H9 (cell line): ENCODE measurements around the gene SF1. TPM values are rescaled to one million over a fixed set of nuclear protein-coding genes. Genes with fewer than 3 reads are reported as not detected.

Experiments used
- DNase-seq: peaks from one replicate; pipeline ENCODE4 v3.0.0-alpha.2; 2017
- H2AFZ ChIP-seq: one replicate; pipeline ENCODE4 v1.6.1; 2013; ENCODE audit warnings: mild to moderate bottlenecking, low read length, control low read depth, moderate library complexity
- H2AK5ac ChIP-seq: 2 replicates; pipeline ENCODE4 v1.6.1; 2013; ENCODE audit warnings: low read length, control low read depth, mixed read lengths; ENCODE audit not compliant: insufficient read length
- H2BK120ac ChIP-seq: one replicate; pipeline ENCODE4 v1.6.1; 2013; ENCODE audit warnings: low read depth, mild to moderate bottlenecking, low read length, control low read depth, inconsistent platforms; ENCODE audit not compliant: poor library complexity, severe bottlenecking
- H2BK12ac ChIP-seq: 2 replicates; pipeline ENCODE4 v1.6.1; 2013; ENCODE audit warnings: low read length, control low read depth, mixed read lengths, low read depth; ENCODE audit not compliant: insufficient read length
- H2BK15ac ChIP-seq: 2 replicates; pipeline ENCODE4 v1.6.1; 2013; ENCODE audit warnings: low read depth, low read length, control low read depth
- H2BK20ac ChIP-seq: one replicate; pipeline ENCODE4 v1.6.1; 2013; ENCODE audit warnings: low read depth, mild to moderate bottlenecking, low read length, control low read depth, inconsistent platforms; ENCODE audit not compliant: poor library complexity, severe bottlenecking
- H2BK5ac ChIP-seq: 2 replicates; pipeline ENCODE4 v1.6.1; 2013; ENCODE audit warnings: low read length, control low read depth, mixed read lengths; ENCODE audit not compliant: insufficient read length
- H3K14ac ChIP-seq: 2 replicates; pipeline ENCODE4 v1.6.1; 2013; ENCODE audit warnings: low read length, control low read depth; ENCODE audit not compliant: insufficient read depth
- H3K18ac ChIP-seq: 2 replicates; pipeline ENCODE4 v1.6.1; 2013; ENCODE audit warnings: low read depth, mild to moderate bottlenecking, mixed read lengths, low read length, control low read depth; ENCODE audit not compliant: insufficient read length
- H3K23ac ChIP-seq: 2 replicates; pipeline ENCODE4 v1.6.1; 2013; ENCODE audit warnings: low read length, control low read depth, mixed read lengths, low read depth; ENCODE audit not compliant: insufficient read length
- H3K23me2 ChIP-seq: 2 replicates; pipeline ENCODE4 v1.6.1; 2013; ENCODE audit warnings: low read depth, mild to moderate bottlenecking, mixed read lengths, low read length, control low read depth; ENCODE audit not compliant: insufficient read length, poor library complexity, severe bottlenecking
- H3K27ac ChIP-seq: 2 replicates; pipeline ENCODE4 v1.5.1; 2013; ENCODE audit warnings: low read length, control low read depth, mixed read lengths, low read depth; ENCODE audit not compliant: insufficient read length
- H3K27me3 ChIP-seq: 2 replicates; pipeline ENCODE4 v1.6.1; 2013; ENCODE audit warnings: low read length, control low read depth, inconsistent platforms; ENCODE audit not compliant: insufficient read depth
- H3K4ac ChIP-seq: 2 replicates; pipeline ENCODE4 v1.6.1; 2013; ENCODE audit warnings: low read depth, mild to moderate bottlenecking, control low read depth, inconsistent platforms, low read length, moderate library complexity
- H3K4me1 ChIP-seq: 2 replicates; pipeline ENCODE4 v1.6.1; 2013; ENCODE audit warnings: low read length, control low read depth, inconsistent platforms; ENCODE audit not compliant: insufficient read depth
- H3K4me2 ChIP-seq: 2 replicates; pipeline ENCODE4 v1.6.1; 2013; ENCODE audit warnings: low read length, control low read depth, mixed read lengths; ENCODE audit not compliant: insufficient read length, insufficient read depth
- H3K56ac ChIP-seq: 2 replicates; pipeline ENCODE4 v1.6.1; 2013; ENCODE audit warnings: low read depth, mild to moderate bottlenecking, mixed read lengths, low read length, control low read depth; ENCODE audit not compliant: insufficient read length
- H3K79me1 ChIP-seq: 2 replicates; pipeline ENCODE4 v1.6.1; 2013; ENCODE audit warnings: low read depth, mild to moderate bottlenecking, moderate library complexity, low read length, control low read depth, inconsistent platforms; ENCODE audit not compliant: insufficient read depth, poor library complexity, severe bottlenecking
- H3K79me2 ChIP-seq: 2 replicates; pipeline ENCODE4 v1.6.1; 2013; ENCODE audit warnings: low read length, control low read depth, inconsistent platforms; ENCODE audit not compliant: insufficient read depth
- H3K9ac ChIP-seq: 2 replicates; pipeline ENCODE4 v1.6.1; 2013; ENCODE audit warnings: low read length, control low read depth, mixed read lengths; ENCODE audit not compliant: insufficient read length; ENCODE audit errors: extremely low read depth
- H3K9me3 ChIP-seq: one replicate; pipeline ENCODE4 v1.6.1; 2013; ENCODE audit warnings: low read depth, low read length, inconsistent platforms; ENCODE audit not compliant: control insufficient read depth
- H3T11ph ChIP-seq: one replicate; pipeline ENCODE4 v1.6.1; 2013; ENCODE audit warnings: mild to moderate bottlenecking, low read length, control low read depth, inconsistent platforms
- H4K20me1 ChIP-seq: one replicate; pipeline ENCODE4 v1.6.1; 2013; ENCODE audit not compliant: control insufficient read depth, insufficient read length, insufficient read depth
- H4K5ac ChIP-seq: 2 replicates; pipeline ENCODE4 v1.6.1; 2013; ENCODE audit warnings: low read depth, mild to moderate bottlenecking, mixed read lengths, low read length, control low read depth; ENCODE audit not compliant: insufficient read length
- H4K8ac ChIP-seq: replicated peaks from 2 replicates; pipeline ENCODE4 v1.6.1; 2013; ENCODE audit warnings: low read length, control low read depth, mixed read lengths, low read depth; ENCODE audit not compliant: insufficient read length
- H4K91ac ChIP-seq: 2 replicates; pipeline ENCODE4 v1.6.1; 2013; ENCODE audit warnings: low read depth, mild to moderate bottlenecking, moderate library complexity, mixed read lengths, low read length, control low read depth; ENCODE audit not compliant: insufficient read length
- H3K27ac Mint-ChIP-seq, 3 experiments: 2 replicates in 2 of 3; 3 replicates in 1 of 3; pipeline ENCODE4 v1.8.0; 2020 to 2021; ENCODE audit warnings: mixed read lengths in 3 of 3, mild to moderate bottlenecking in 1 of 3, moderate library complexity in 1 of 3
- H3K27me3 Mint-ChIP-seq: 2 replicates; pipeline ENCODE4 v1.8.0; 2021; ENCODE audit warnings: low read depth, mild to moderate bottlenecking, moderate library complexity, mixed read lengths
- H3K36me3 Mint-ChIP-seq, 3 experiments: 2 replicates in 2 of 3; 3 replicates in 1 of 3; pipeline ENCODE4 v1.8.0; 2020 to 2021; ENCODE audit warnings: low read depth in 3 of 3, mixed read lengths in 3 of 3; ENCODE audit not compliant: insufficient read depth in 1 of 3
- H3K4me1 Mint-ChIP-seq, 2 experiments: 2 replicates each; pipeline ENCODE4 v1.8.0; 2020; ENCODE audit warnings: mixed read lengths in 2 of 2
- H3K4me3 Mint-ChIP-seq, 2 experiments: 2 replicates in 1 of 2; 3 replicates in 1 of 2; pipeline ENCODE4 v1.8.0; 2020 to 2021; ENCODE audit warnings: mild to moderate bottlenecking in 2 of 2, mixed read lengths in 2 of 2, moderate library complexity in 1 of 2
- H3K9me3 Mint-ChIP-seq, 2 experiments: 2 replicates in 1 of 2; 3 replicates in 1 of 2; pipeline ENCODE4 v1.8.0; 2020; ENCODE audit warnings: mild to moderate bottlenecking in 2 of 2, mixed read lengths in 2 of 2, moderate library complexity in 1 of 2
- WGBS: extraction: QIAGEN DNeasy Blood & Tissue Kit; methylation state at CpG from one replicate; pipeline ENCODE4 v1.1.7; 2013; ENCODE audit warnings: missing lambda C conversion rate, low lambda C conversion rate, mixed read lengths; ENCODE audit not compliant: insufficient read length; ENCODE audit errors: extremely low coverage; 5-methylcytosine and 5-hydroxymethylcytosine counted together
- total RNA-seq: library from RNA; stranded (reverse); gene quantifications from 2 replicates; pipeline ENCODE4 v1.2.1, GENCODE V29; 2021
- TF ChIP-seq, protein P1 (sequence below): fragments of 200-600 bp; sonication (generic); conservative IDR thresholded peaks from 3 replicates; pipeline ENCODE4 v1.8.0; 2021; ENCODE audit warnings: antibody characterized with exemption, mild to moderate bottlenecking

SF1 gene
- total RNA-seq, 1 experiment from 2014 or later: 528 TPM

- H3K79me2 ChIP-seq: no peaks in the 10 kb centered on the region
- TF ChIP-seq, protein P1, sequence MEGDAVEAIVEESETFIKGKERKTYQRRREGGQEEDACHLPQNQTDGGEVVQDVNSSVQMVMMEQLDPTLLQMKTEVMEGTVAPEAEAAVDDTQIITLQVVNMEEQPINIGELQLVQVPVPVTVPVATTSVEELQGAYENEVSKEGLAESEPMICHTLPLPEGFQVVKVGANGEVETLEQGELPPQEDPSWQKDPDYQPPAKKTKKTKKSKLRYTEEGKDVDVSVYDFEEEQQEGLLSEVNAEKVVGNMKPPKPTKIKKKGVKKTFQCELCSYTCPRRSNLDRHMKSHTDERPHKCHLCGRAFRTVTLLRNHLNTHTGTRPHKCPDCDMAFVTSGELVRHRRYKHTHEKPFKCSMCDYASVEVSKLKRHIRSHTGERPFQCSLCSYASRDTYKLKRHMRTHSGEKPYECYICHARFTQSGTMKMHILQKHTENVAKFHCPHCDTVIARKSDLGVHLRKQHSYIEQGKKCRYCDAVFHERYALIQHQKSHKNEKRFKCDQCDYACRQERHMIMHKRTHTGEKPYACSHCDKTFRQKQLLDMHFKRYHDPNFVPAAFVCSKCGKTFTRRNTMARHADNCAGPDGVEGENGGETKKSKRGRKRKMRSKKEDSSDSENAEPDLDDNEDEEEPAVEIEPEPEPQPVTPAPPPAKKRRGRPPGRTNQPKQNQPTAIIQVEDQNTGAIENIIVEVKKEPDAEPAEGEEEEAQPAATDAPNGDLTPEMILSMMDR: no peak
- H3K56ac ChIP-seq: no peak overlapping the region
- H2BK5ac ChIP-seq: no peak overlapping the region
- peak overlapping the region; percentile 40 for H3K18ac ChIP-seq
- no peak overlapping the region for H2BK120ac ChIP-seq
- WGBS: no CpG with 5 or more reads among the region's 54 CpGs
- peak overlapping the region; percentile 68 for H3K4me2 ChIP-seq
- Mint-ChIP-seq H3K27ac (no peak overlapping the region), H3K4me1 (peaks cover 42 to 43% of the 10 kb centered on the region in 2 experiments), H3K4me3 (peak overlapping the region; percentile 56 to 80), H3K27me3 (peaks cover 54% of the 10 kb centered on the region), H3K9me3 (no peaks in the 10 kb centered on the region), H3K36me3 (peaks cover 0 to 9% (median 0%) of the 10 kb centered on the region in 3 experiments; a peak in 2 of 7 replicates)
- H2BK20ac ChIP-seq: no peak overlapping the region
- peaks cover 1% of the 10 kb centered on the region; the same call in 1 of the 2 replicates for H3K27me3 ChIP-seq
- no peak overlapping the region for H3T11ph ChIP-seq
- no peaks in the 10 kb centered on the region; the same call in 1 of the 2 replicates for H3K4me1 ChIP-seq
- no peak overlapping the region for H3K27ac ChIP-seq
- peak; percentile 56 for DNase-seq
- H3K4ac ChIP-seq: no peak overlapping the region
- no peak overlapping the region for H2BK15ac ChIP-seq
- H3K79me1 ChIP-seq: no peaks in the 10 kb centered on the region
- no peak overlapping the region for H4K8ac ChIP-seq
- H2AFZ ChIP-seq: no peak overlapping the region
- H3K9me3 ChIP-seq: no peaks in the 10 kb centered on the region
- peaks cover 43% of the 10 kb centered on the region for H3K23me2 ChIP-seq
- no peak overlapping the region for H3K9ac ChIP-seq
- no peak overlapping the region for H2BK12ac ChIP-seq
- peak overlapping the region; percentile 14; the same call in 1 of the 2 replicates for H3K14ac ChIP-seq
- H4K91ac ChIP-seq: no peak overlapping the region
- H4K5ac ChIP-seq: no peak overlapping the region
- no peak overlapping the region for H3K23ac ChIP-seq
- no peak overlapping the region for H2AK5ac ChIP-seq
- no peaks in the 10 kb centered on the region for H4K20me1 ChIP-seq
Observed at GRCh38 chr11:64742087-64742888, 36.1 kb downstream of the SF1 start.
